Body of pancreas (tissue), 4 donors: ENCODE measurements around the gene FBXO28.

Experiments
- POLR2A ChIP-seq, 3 donors: fragments of 450-650 bp; IDR thresholded peaks; one replicate each; pipeline ENCODE4 v1.6.1; 2016; ENCODE audit warnings: antibody characterized with exemption in 3 of 3, mild to moderate bottlenecking in 2 of 3
- TF ChIP-seq, protein P1 (sequence below), 7 experiments: fragments of 450-650 bp in 4 of 7; fragments of 200-600 bp in 3 of 7; sonication (generic) in 3 of 7; IDR thresholded peaks; one replicate each; pipeline ENCODE4 v1.5.1; 2016 to 2019; ENCODE audit warnings: antibody characterized with exemption in 7 of 7

GRCh38 chr1:224092601-224093000, 21.3 kb upstream of the FBXO28 start:
- TF ChIP-seq, protein P1, sequence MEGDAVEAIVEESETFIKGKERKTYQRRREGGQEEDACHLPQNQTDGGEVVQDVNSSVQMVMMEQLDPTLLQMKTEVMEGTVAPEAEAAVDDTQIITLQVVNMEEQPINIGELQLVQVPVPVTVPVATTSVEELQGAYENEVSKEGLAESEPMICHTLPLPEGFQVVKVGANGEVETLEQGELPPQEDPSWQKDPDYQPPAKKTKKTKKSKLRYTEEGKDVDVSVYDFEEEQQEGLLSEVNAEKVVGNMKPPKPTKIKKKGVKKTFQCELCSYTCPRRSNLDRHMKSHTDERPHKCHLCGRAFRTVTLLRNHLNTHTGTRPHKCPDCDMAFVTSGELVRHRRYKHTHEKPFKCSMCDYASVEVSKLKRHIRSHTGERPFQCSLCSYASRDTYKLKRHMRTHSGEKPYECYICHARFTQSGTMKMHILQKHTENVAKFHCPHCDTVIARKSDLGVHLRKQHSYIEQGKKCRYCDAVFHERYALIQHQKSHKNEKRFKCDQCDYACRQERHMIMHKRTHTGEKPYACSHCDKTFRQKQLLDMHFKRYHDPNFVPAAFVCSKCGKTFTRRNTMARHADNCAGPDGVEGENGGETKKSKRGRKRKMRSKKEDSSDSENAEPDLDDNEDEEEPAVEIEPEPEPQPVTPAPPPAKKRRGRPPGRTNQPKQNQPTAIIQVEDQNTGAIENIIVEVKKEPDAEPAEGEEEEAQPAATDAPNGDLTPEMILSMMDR (IDR thresholded peaks at IDR 0.05), result no peak
- TF ChIP-seq POLR2A (IDR thresholded peaks at IDR 0.05), result no peak
